ENCODE data around the gene TOMM34. TPM values are rescaled to one million over a fixed set of nuclear protein-coding genes. Genes with fewer than 3 reads are reported as not detected.

TOMM34 gene
- total and polyA plus RNA-seq, 2 experiments from 2014 or later, result 27.4 to 38.7 TPM

GRCh38 chr20:44918761-44919160 lies 41.4 kb downstream of the TOMM34 start:
- Histone ChIP-seq H3K79me2 (replicated peaks; ENCODE audit: insufficient read depth) (no peaks in the 10 kb centered on the region; the same call in 1 of the 2 replicates), H3K27ac (ENCODE audit: low read depth) (no peak overlapping the region), H3K4me1 (ENCODE audit: insufficient read depth) (no peaks in the 10 kb centered on the region), H3F3A (replicated peaks; ENCODE audit: low read depth) (no peaks in the 10 kb centered on the region), H3K36me3 (ENCODE audit: insufficient read depth) (peaks cover 24% of the 10 kb centered on the region), H3K4me3 (no peak overlapping the region), H3K9me2 (ENCODE audit: insufficient read depth) (no peaks in the 10 kb centered on the region), H3K4me2 (no peak overlapping the region), H4K20me1 (replicated peaks; ENCODE audit: insufficient read depth) (peaks cover 8% of the 10 kb centered on the region; the same call in 1 of the 2 replicates), H3K27me3 (ENCODE audit: insufficient read depth) (no peaks in the 10 kb centered on the region), H2AFZ (no peak overlapping the region)
- Mint-ChIP-seq H3K27me3 (ENCODE audit: insufficient read depth, low read depth, poor library complexity) (no peaks in the 10 kb centered on the region), H3K27ac (no peak overlapping the region), H3K4me1 (no peaks in the 10 kb centered on the region; the same call in 2 of the 3 replicates), H3K4me3 (no peak overlapping the region), H3K9me3 (no peaks in the 10 kb centered on the region; the same call in 2 of the 3 replicates), H3K36me3 (ENCODE audit: low read depth) (peaks cover 66% of the 10 kb centered on the region)
- ATAC-seq, result no peak
- TF ChIP-seq ZNF331 (CRISPR knock-in tag; IDR thresholded peaks at IDR 0.05; ENCODE audit: low read depth) (no peak), EZH2 (IDR thresholded peaks at IDR 0.05; ENCODE audit: low read depth, unreplicated experiment) (no peak), EZH2phosphoT487 (IDR thresholded peaks at IDR 0.05; ENCODE audit: unreplicated experiment) (no peak), ETS1 (IDR thresholded peaks at IDR 0.05) (no peak), CREB1 (CRISPR knock-in tag; IDR thresholded peaks at IDR 0.05; ENCODE audit: low read depth) (no peak), ZNF114 (CRISPR knock-in tag; IDR thresholded peaks at IDR 0.05) (no peak), NANOG (IDR thresholded peaks at IDR 0.05; ENCODE audit: borderline replicate concordance) (no peak), POLR2AphosphoS5 (IDR thresholded peaks at IDR 0.05; ENCODE audit: low read depth) (no peak), STAT1 (IDR thresholded peaks at IDR 0.05; ENCODE audit: unreplicated experiment) (no peak)
- TF ChIP-seq, protein P1, sequence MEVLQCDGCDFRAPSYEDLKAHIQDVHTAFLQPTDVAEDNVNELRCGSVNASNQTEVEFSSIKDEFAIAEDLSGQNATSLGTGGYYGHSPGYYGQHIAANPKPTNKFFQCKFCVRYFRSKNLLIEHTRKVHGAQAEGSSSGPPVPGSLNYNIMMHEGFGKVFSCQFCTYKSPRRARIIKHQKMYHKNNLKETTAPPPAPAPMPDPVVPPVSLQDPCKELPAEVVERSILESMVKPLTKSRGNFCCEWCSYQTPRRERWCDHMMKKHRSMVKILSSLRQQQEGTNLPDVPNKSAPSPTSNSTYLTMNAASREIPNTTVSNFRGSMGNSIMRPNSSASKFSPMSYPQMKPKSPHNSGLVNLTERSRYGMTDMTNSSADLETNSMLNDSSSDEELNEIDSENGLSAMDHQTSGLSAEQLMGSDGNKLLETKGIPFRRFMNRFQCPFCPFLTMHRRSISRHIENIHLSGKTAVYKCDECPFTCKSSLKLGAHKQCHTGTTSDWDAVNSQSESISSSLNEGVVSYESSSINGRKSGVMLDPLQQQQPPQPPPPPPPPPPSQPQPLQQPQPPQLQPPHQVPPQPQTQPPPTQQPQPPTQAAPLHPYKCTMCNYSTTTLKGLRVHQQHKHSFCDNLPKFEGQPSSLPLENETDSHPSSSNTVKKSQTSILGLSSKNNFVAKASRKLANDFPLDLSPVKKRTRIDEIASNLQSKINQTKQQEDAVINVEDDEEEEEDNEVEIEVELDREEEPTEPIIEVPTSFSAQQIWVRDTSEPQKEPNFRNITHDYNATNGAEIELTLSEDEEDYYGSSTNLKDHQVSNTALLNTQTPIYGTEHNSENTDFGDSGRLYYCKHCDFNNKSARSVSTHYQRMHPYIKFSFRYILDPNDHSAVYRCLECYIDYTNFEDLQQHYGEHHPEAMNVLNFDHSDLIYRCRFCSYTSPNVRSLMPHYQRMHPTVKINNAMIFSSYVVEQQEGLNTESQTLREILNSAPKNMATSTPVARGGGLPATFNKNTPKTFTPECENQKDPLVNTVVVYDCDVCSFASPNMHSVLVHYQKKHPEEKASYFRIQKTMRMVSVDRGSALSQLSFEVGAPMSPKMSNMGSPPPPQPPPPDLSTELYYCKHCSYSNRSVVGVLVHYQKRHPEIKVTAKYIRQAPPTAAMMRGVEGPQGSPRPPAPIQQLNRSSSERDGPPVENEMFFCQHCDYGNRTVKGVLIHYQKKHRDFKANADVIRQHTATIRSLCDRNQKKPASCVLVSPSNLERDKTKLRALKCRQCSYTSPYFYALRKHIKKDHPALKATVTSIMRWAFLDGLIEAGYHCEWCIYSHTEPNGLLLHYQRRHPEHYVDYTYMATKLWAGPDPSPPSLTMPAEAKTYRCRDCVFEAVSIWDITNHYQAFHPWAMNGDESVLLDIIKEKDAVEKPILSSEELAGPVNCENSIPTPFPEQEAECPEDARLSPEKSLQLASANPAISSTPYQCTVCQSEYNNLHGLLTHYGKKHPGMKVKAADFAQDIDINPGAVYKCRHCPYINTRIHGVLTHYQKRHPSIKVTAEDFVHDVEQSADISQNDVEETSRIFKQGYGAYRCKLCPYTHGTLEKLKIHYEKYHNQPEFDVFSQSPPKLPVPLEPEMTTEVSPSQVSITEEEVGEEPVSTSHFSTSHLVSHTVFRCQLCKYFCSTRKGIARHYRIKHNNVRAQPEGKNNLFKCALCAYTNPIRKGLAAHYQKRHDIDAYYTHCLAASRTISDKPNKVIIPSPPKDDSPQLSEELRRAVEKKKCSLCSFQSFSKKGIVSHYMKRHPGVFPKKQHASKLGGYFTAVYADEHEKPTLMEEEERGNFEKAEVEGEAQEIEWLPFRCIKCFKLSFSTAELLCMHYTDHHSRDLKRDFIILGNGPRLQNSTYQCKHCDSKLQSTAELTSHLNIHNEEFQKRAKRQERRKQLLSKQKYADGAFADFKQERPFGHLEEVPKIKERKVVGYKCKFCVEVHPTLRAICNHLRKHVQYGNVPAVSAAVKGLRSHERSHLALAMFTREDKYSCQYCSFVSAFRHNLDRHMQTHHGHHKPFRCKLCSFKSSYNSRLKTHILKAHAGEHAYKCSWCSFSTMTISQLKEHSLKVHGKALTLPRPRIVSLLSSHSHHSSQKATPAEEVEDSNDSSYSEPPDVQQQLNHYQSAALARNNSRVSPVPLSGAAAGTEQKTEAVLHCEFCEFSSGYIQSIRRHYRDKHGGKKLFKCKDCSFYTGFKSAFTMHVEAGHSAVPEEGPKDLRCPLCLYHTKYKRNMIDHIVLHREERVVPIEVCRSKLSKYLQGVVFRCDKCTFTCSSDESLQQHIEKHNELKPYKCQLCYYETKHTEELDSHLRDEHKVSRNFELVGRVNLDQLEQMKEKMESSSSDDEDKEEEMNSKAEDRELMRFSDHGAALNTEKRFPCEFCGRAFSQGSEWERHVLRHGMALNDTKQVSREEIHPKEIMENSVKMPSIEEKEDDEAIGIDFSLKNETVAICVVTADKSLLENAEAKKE (CRISPR knock-in tag; IDR thresholded peaks at IDR 0.05), result no peak
- TF ChIP-seq, protein P2, sequence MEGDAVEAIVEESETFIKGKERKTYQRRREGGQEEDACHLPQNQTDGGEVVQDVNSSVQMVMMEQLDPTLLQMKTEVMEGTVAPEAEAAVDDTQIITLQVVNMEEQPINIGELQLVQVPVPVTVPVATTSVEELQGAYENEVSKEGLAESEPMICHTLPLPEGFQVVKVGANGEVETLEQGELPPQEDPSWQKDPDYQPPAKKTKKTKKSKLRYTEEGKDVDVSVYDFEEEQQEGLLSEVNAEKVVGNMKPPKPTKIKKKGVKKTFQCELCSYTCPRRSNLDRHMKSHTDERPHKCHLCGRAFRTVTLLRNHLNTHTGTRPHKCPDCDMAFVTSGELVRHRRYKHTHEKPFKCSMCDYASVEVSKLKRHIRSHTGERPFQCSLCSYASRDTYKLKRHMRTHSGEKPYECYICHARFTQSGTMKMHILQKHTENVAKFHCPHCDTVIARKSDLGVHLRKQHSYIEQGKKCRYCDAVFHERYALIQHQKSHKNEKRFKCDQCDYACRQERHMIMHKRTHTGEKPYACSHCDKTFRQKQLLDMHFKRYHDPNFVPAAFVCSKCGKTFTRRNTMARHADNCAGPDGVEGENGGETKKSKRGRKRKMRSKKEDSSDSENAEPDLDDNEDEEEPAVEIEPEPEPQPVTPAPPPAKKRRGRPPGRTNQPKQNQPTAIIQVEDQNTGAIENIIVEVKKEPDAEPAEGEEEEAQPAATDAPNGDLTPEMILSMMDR (conservative IDR thresholded peaks at IDR 0.05; ENCODE audit: low read depth in 2 of 2), result no peak
- DNase-seq (ENCODE audit: low spot score), result no peak

Data from GM23338 (cell line).